ENCODE results near the gene CCT8L2.
"Not testable (repeated sequence)": the region's sequence is repeated elsewhere in the genome, so short reads cannot be mapped to it uniquely, and the experiment has no call there.

GRCh38 chr22:16567617-16568424 is 24.8 kb downstream of the CCT8L2 start:
- not testable (repeated sequence) for TF ChIP-seq CTCF, EP300 (IDR thresholded peaks at IDR 0.05)

Data from tibial nerve (tissue), 4 donors.